GM21717 (cell line): ENCODE data around the gene GSG1.

Experiments used
- ATAC-seq: cut with Tn5 transposase; IDR thresholded peaks from one replicate; pipeline ENCODE4 v1.9.1; 2021; ENCODE audit warnings: mild to moderate bottlenecking, moderate library complexity; ENCODE audit not compliant: unreplicated experiment

The GSG1 gene

DNA sequence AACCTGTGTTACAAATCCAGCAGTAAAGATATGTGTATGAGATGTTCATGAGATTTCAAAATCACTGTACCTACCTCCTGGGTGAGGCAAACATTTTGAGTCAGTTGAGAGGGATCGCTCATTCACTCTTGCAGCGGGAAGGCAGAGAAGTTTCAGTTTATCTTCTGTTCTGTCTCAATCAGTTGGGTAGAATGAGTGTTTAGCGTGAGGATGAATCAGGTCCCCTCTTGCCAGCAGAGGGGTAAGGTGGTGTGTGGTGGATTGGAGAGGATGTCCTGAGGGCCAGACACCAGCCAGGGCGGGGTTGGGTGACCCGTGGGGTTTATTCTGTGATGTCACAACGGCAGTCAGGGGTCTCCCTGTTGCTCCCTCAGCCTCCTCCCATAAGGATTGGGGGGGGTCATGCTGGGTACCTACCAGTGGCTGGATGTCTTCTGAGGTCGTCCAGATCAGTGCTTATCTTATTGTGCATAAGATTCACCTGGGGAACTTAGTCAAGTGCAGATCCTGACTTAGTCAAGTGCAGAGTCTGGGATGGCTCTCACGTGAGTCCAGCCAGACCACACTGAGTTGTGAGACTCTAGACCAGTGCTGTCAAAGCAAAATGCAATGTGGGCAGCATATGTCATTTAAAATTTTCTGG lies at the start of gene GSG1:
Gene GSG1 (minus strand): TSS at position 277 of the 643 bp plus-strand sequence. CDS start 155 bp downstream, at position 122.
- no peak for ATAC-seq

DNA sequence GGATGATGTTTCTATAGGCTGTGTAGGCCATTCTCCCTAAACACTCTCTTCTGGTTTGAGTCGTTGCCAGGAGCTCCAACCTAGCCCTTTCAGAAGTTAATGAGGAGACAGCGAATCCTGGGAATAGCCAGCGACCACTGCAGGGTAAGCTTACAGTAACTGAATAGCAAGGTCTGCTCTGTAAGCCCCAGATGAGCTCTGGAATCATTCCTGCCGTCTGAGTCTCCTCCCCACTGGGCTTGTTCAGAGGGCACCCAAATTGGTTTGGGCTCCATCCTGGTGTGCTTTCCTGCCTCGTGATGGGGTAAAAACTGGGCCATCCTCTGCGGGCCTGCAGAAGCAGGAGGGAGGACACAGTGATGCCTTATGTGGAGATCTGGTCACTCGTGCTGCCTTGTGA lies 49.7 kb upstream of the GSG1 start:
- ATAC-seq, result no peak

DNA sequence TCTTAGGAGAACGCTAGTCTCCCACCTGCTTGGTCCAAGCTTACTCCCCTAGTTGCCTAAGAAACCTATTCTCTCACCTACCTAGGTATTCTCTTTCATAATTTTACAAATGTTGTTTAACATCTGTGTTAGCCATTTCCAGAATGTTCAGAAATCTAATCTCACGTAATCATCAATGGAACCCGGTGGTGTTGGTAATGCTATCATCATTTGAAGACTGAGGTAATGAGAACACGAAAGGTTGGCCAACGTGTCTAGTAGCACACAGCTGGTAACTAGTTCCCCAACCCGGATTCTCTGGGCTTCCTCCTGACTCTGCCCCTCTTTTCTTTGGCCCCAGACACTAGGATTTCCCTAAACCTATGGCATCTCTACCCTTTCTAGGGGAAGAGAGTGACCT lies 49.3 kb upstream of the GSG1 start:
- ATAC-seq, result no peak

- ATAC-seq, result no peak
Measured at GRCh38 chr12:13152281-13152680, 48.8 kb upstream of the GSG1 start.

DNA sequence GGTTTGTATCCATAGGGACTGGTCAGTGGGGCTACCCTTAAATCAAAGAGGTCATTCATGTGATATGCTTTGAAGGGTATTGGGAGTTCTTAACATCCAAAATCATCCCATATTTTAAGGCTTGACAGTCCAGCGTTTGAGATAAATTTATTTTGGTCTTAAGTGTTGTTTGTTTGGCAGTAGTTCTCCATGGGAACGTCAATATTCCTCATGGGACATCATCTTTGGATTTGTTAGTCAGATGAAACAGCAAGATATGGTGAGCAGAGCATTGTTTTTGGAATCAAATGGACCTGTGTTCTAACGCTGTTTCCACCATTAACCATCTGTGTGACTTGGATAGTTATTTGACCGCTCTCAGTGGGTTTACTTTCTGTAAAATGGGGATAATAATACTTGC lies 45.9 kb upstream of the GSG1 start:
- ATAC-seq, result no peak

DNA sequence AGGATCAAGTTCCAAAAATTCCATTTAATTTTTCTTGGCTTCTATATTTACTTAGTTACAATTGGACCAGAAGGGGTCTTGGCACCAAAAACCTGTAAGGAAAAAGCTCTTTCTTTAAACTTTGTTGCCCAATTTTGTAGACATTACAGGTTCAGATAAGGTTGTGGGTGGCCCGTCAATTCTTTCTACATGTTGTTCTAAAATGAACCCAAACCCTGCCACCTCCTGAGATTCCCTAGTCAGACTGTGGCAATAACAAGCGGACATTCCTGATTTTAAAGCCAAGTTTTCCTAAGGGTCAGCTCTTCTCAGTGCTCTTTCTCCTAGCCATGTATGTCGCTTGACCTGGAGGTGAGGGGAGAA lies 45.0 kb upstream of the GSG1 start:
- no peak for ATAC-seq

DNA sequence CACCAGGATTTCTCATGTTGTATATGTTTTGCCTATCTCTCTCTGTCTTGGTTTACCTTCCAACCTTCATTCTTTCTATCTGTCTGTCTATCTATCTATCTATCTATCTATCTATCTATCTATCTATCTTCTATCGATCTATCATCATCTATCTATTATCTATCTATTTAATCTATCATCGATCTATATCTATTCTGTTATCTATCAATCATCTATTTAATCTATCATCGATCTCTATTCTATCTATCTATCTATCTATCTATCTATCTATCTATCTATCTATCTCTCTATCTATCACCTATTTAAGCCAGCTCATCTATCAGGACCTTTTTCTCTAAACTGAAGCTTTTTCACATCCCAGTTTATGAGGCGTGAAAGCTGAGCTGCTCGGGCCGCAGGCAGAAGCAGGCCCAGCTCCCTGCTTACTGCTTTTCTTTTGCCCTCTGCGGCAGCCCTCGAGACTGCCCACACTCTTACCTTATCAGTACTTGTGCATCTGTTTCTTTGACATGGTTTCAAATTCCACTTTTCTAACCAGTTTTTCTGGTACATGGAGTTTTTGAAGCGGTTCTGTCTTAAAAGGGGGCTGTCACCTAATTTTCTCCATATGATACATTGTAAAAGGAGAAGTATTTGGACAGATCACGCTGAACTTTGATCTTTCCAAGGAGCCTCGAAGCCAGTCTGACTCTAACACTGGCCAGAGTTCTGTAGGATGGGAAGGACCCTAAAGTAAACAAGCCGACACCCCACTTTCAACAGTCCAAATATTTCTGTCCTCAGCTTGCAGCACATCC lies 44.4 kb upstream of the GSG1 start:
- ATAC-seq, result no peak

DNA sequence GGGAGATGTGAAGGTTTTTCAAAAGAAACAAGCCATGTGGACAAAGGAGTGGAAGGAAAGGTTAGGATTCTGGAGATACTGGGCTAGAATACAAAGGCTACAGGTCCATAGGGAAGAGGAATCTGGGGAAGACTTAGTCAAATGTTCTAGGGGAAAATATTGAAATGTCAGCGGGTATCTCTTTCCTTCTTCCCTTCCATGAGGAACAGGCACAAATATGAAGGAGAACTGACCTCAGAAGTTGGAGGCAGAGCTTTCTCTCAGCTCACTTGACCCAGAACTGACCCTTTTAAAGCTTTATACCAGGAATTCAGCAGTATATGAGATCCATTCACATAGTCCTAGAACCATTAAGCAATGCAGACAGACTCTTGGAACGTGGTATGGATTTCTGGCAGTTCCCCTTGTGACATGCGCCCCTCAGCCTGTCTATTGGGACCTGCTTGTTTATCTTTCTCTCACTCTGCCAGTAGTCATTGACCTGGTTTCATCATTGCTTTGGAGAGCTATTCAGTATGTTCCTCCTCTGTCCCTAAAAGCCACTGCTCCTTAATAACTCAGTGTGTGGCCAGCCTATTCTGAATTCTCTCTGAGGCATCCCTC lies 43.0 kb upstream of the GSG1 start:
- no peak for ATAC-seq

DNA sequence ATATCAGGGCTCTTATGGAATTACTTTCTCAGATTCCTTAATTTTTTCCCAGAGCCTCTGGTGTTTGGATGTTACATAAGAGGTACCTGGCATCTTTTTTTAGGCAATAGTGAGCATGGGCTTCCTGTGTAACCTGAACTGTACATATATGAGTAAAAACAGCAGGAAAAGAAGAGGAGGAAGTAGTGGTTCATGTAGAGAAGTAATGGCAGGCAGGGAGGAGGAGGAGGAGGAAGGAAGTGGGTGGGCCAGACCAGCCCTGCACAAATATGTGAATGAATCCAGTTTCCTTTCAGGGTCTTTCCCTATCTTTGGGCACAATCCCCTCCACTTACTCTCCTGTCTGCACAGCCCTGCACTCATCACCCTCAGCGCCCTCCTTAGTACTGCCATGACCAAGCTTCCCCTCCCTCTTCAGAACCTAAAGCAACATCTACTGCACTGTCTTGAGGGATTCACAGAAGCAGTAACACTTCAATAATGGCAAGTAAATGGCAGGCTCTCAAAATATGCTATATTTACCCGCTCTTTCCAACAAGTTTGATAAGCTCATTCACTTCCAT lies 40.9 kb upstream of the GSG1 start:
- ATAC-seq, result no peak

- ATAC-seq, result no peak
Measured at GRCh38 chr12:13142747-13143146, 39.3 kb upstream of the GSG1 start.

DNA sequence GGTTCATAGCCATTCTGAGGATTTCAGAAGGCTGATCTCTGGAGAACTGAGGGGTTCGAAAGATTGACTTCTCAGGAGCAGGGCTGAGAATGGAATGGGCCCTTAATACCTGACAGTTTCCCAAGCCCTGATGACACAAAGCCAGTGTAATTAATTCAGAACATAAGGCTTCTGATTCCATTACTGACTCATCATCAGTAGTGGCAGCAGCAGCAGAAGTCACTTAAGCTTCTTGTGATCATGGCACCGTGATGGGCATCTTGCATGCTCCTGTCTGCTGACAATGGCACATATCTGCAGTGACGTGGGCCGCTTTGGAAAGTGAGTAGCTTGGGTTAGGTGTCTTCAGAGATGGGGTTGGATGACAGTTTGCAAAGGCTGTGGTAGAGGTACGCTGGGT lies 38.2 kb upstream of the GSG1 start:
- no peak for ATAC-seq

DNA sequence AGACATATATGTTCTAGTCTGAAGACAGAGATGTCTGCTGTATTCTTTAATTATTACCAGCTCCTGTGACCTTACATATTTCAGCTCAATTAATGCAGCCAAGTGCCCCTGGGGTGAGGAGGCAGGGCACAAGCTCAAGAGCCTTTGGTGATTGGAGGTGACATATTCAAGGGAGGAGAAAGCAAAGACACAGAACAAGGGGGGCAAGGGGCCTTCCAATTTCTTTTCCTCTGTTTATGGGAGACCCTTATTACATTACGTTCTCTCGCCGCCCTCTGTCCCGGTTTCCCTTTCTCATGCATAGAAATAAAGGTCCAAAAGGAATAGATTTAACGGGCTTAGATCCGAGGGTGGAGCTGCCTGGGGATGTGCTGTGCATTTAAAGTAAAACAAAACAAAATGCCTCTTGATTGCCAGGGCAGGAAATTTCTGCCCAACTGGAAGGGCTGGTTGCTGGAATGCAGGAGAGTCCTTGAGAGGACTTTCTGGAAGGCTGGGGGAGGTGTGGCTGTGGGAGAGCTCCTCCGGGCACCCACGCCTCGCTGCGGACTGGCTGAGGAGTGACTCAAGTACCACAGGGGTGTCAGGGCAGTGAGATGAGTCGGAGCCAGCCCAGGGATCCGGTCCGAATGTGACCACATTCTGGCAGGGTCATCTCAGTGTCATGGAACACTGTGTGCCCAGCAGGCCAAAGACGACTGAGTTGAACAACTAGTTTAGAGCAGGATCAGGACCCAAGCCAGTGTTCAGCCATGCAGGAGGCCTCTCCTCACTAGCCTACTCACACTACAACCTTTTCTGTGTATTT lies 32.1 kb upstream of the GSG1 start:
- no peak for ATAC-seq

DNA sequence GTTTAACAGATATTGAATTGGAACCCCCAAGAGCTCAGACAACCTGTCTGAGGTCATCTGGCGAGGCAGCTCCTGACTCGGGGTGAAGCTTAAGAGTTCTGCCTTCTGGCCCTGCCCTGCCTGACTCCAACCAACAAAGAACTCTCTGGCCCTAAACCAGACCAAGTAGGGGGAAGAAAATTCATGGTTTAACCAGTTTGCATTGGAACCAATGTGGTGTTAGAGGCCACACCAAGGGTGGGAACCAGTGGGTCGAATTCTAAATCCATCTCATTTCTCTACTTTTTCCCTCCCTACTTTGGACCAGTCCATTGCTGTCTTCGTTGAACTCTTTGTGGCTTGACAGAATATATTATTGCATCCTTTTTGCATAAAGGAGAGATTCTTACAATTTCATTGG lies 30.4 kb upstream of the GSG1 start:
- no peak for ATAC-seq

DNA sequence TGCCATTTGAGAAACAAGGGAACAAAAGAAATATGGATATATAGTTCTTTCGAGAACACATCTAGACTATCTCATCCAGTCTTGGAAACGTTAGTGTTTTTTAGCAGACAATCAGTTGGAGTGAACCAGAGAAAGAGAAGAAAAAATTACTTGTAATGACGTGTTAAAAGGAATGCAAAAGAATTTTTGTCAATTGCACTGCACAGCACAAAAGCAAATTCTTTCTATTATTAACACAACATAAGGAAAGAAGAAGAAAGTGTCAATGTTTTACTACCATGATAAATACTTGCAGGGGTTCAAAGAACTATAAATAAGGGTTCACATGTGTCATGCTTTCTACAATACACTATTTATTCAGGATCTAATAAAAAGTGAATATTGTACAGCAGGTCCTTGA lies 27.5 kb upstream of the GSG1 start:
- ATAC-seq, result no peak

GRCh38 chr12:13128291-13128965 lies 25.0 kb upstream of the GSG1 start:
- ATAC-seq, result no peak

DNA sequence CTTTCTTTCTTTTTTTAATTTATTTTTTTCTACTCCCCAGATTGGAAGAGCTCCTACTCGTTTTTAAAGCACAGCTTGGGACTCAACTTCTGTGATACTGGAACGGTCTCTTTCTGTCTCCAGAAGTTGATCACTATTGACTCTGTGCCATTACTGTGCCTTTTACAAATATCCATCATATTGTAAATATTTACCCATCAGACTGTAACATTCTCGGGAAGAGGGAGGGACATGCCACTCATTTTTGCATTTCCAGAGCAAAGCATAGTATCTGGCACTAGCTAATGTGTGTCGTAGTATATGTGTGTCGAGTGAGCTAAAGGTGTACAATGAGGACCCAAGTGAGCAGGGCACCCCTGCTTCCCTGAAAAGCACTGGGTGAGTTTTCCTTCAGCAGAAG lies 24.0 kb upstream of the GSG1 start:
- no peak for ATAC-seq

DNA sequence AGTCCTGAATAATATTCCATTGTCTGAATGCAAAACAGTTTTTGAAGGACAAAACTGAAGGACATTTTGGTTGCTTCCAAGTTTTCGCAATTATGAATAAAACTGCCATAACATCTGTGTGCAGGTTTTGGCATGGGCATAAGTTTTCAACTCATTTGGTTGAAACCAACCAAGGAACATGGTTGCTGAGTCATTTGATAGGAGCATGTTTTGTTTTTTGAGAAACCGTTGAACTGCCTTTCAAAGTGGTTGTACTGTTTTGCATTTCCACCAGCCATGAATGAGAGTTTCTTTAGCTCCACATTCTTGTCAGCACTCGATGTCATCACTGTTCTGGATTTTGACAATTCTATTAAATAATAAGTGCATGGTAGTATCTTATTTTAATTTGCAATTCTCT lies 23.0 kb upstream of the GSG1 start:
- no peak for ATAC-seq

DNA sequence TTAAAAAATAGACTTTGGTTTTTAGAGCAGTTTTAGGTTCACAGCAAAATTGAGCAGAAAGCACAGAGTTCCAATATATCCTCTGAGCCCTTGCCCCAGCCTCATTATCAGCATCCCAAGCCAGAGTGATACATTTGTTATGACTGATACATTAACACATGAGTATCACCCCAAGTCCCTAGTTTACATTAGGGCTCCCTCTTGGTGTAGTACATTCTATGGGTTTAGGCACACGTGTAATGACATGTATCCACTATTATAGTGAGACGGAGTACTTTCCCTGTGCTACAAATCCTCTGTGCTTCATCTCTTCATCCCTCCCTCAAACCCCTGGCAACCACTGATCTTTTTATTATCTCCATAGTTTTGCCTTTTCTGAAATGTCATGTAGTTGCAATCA lies 22.5 kb upstream of the GSG1 start:
- no peak for ATAC-seq

GRCh38 chr12:13124656-13125505 lies 21.4 kb upstream of the GSG1 start:
- no peak for ATAC-seq

GRCh38 chr12:13121568-13121967 lies 18.1 kb upstream of the GSG1 start:
- no peak for ATAC-seq
